ENCODE measurements around the gene LRRC27.

Gene LRRC27

GRCh38 chr10:132361581-132362101 is 29.6 kb downstream of the LRRC27 start:
- Mint-ChIP-seq H3K27ac (no peak overlapping the region), H3K9me3 (no peaks in the 10 kb centered on the region), H3K4me3 (no peak overlapping the region), H3K36me3 (ENCODE audit: low read depth) (peaks cover 2% of the 10 kb centered on the region), H3K4me1 (ENCODE audit: low read depth) (no peaks in the 10 kb centered on the region), H3K27me3 (no peaks in the 10 kb centered on the region)
- DNase-seq: no peak

GRCh38 chr10:132362151-132362611 is 30.2 kb downstream of the LRRC27 start:
- no peak overlapping the region for H3K4me3 Mint-ChIP-seq
- no peaks in the 10 kb centered on the region for H3K27me3 Mint-ChIP-seq
- no peaks in the 10 kb centered on the region for H3K4me1 Mint-ChIP-seq (ENCODE audit: low read depth)
- DNase-seq: no peak
- H3K9me3 Mint-ChIP-seq: no peaks in the 10 kb centered on the region
- no peak overlapping the region for H3K27ac Mint-ChIP-seq
- peaks cover 2% of the 10 kb centered on the region for H3K36me3 Mint-ChIP-seq (ENCODE audit: low read depth)

- Mint-ChIP-seq H3K4me3 (no peak overlapping the region), H3K36me3 (ENCODE audit: low read depth) (peaks cover 2% of the 10 kb centered on the region), H3K27ac (no peak overlapping the region), H3K9me3 (no peaks in the 10 kb centered on the region), H3K27me3 (no peaks in the 10 kb centered on the region), H3K4me1 (ENCODE audit: low read depth) (no peaks in the 10 kb centered on the region)
- DNase-seq: no peak
Observed at GRCh38 chr10:132363376-132363775, 31.4 kb downstream of the LRRC27 start.

- DNase-seq: no peak
- peaks cover 2% of the 10 kb centered on the region for H3K36me3 Mint-ChIP-seq (ENCODE audit: low read depth)
- no peaks in the 10 kb centered on the region for H3K4me1 Mint-ChIP-seq (ENCODE audit: low read depth)
- peak overlapping the region; percentile 47 for H3K27ac Mint-ChIP-seq
- no peaks in the 10 kb centered on the region for H3K27me3 Mint-ChIP-seq
- H3K4me3 Mint-ChIP-seq: no peak overlapping the region
- H3K9me3 Mint-ChIP-seq: no peaks in the 10 kb centered on the region
Observed at GRCh38 chr10:132363921-132364593, 32.1 kb downstream of the LRRC27 start.

- H3K9me3 Mint-ChIP-seq: no peaks in the 10 kb centered on the region
- no peak for DNase-seq
- H3K36me3 Mint-ChIP-seq (ENCODE audit: low read depth): peaks cover 2% of the 10 kb centered on the region
- H3K4me1 Mint-ChIP-seq (ENCODE audit: low read depth): no peaks in the 10 kb centered on the region
- peak overlapping the region; percentile 47 for H3K27ac Mint-ChIP-seq
- H3K4me3 Mint-ChIP-seq: no peak overlapping the region
- H3K27me3 Mint-ChIP-seq: no peaks in the 10 kb centered on the region
Observed at GRCh38 chr10:132364594-132364970, 32.6 kb downstream of the LRRC27 start.

GRCh38 chr10:132365102-132365501 is 33.1 kb downstream of the LRRC27 start:
- Mint-ChIP-seq H3K27ac (no peak overlapping the region), H3K27me3 (no peaks in the 10 kb centered on the region), H3K9me3 (no peaks in the 10 kb centered on the region), H3K4me1 (ENCODE audit: low read depth) (no peaks in the 10 kb centered on the region), H3K36me3 (ENCODE audit: low read depth) (peaks cover 2% of the 10 kb centered on the region), H3K4me3 (no peak overlapping the region)
- no peak for DNase-seq

GRCh38 chr10:132366006-132366405 is 34.0 kb downstream of the LRRC27 start:
- Mint-ChIP-seq H3K27ac (no peak overlapping the region), H3K4me1 (ENCODE audit: low read depth) (no peaks in the 10 kb centered on the region), H3K27me3 (peaks cover 2% of the 10 kb centered on the region), H3K4me3 (no peak overlapping the region), H3K36me3 (ENCODE audit: low read depth) (peaks cover 2% of the 10 kb centered on the region), H3K9me3 (no peaks in the 10 kb centered on the region)
- no peak for DNase-seq

GRCh38 chr10:132366499-132366898 is 34.5 kb downstream of the LRRC27 start:
- no peaks in the 10 kb centered on the region for H3K9me3 Mint-ChIP-seq
- no peak overlapping the region for H3K27ac Mint-ChIP-seq
- peaks cover 2% of the 10 kb centered on the region for H3K27me3 Mint-ChIP-seq
- no peak overlapping the region for H3K4me3 Mint-ChIP-seq
- H3K36me3 Mint-ChIP-seq (ENCODE audit: low read depth): peaks cover 2% of the 10 kb centered on the region
- no peaks in the 10 kb centered on the region for H3K4me1 Mint-ChIP-seq (ENCODE audit: low read depth)
- DNase-seq: no peak

GRCh38 chr10:132368391-132368790 is 36.4 kb downstream of the LRRC27 start:
- no peak overlapping the region for H3K27ac Mint-ChIP-seq
- H3K36me3 Mint-ChIP-seq (ENCODE audit: low read depth): peaks cover 2% of the 10 kb centered on the region
- no peak for DNase-seq
- peaks cover 2% of the 10 kb centered on the region for H3K27me3 Mint-ChIP-seq
- peaks cover 5% of the 10 kb centered on the region for H3K4me1 Mint-ChIP-seq (ENCODE audit: low read depth)
- H3K9me3 Mint-ChIP-seq: no peaks in the 10 kb centered on the region
- no peak overlapping the region for H3K4me3 Mint-ChIP-seq

- Mint-ChIP-seq H3K4me3 (no peak overlapping the region), H3K27me3 (peaks cover 2% of the 10 kb centered on the region), H3K4me1 (ENCODE audit: low read depth) (peaks cover 5% of the 10 kb centered on the region), H3K27ac (no peak overlapping the region), H3K9me3 (no peaks in the 10 kb centered on the region), H3K36me3 (ENCODE audit: low read depth) (peaks cover 2% of the 10 kb centered on the region)
- DNase-seq: no peak
Observed at GRCh38 chr10:132368881-132369635, 37.1 kb downstream of the LRRC27 start.

- Mint-ChIP-seq H3K27ac (no peak overlapping the region), H3K4me3 (no peak overlapping the region), H3K27me3 (peaks cover 2% of the 10 kb centered on the region), H3K9me3 (no peaks in the 10 kb centered on the region), H3K4me1 (ENCODE audit: low read depth) (peaks cover 5% of the 10 kb centered on the region), H3K36me3 (ENCODE audit: low read depth) (peaks cover 1% of the 10 kb centered on the region)
- DNase-seq: no peak
Observed at GRCh38 chr10:132369636-132370185, 37.7 kb downstream of the LRRC27 start.

- Mint-ChIP-seq H3K9me3 (no peaks in the 10 kb centered on the region), H3K27ac (no peak overlapping the region), H3K36me3 (ENCODE audit: low read depth) (no peaks in the 10 kb centered on the region), H3K4me1 (ENCODE audit: low read depth) (peaks cover 5% of the 10 kb centered on the region), H3K4me3 (no peak overlapping the region), H3K27me3 (peaks cover 2% of the 10 kb centered on the region)
- DNase-seq: no peak
Observed at GRCh38 chr10:132370426-132371340, 38.7 kb downstream of the LRRC27 start.

GRCh38 chr10:132371641-132372081 is 39.7 kb downstream of the LRRC27 start:
- Mint-ChIP-seq H3K27ac (no peak overlapping the region), H3K36me3 (ENCODE audit: low read depth) (no peaks in the 10 kb centered on the region), H3K4me3 (no peak overlapping the region), H3K27me3 (peaks cover 2% of the 10 kb centered on the region), H3K4me1 (ENCODE audit: low read depth) (peaks cover 5% of the 10 kb centered on the region), H3K9me3 (no peaks in the 10 kb centered on the region)
- peak; percentile 43 for DNase-seq

GRCh38 chr10:132372516-132373095 is 40.6 kb downstream of the LRRC27 start:
- Mint-ChIP-seq H3K36me3 (ENCODE audit: low read depth) (no peaks in the 10 kb centered on the region), H3K27me3 (peaks cover 2% of the 10 kb centered on the region), H3K27ac (no peak overlapping the region)

More at GRCh38 chr10:132372516-132373095, 40.6 kb downstream of the LRRC27 start:
- no peak overlapping the region for H3K4me3 Mint-ChIP-seq
- no peak for DNase-seq
- peaks cover 5% of the 10 kb centered on the region for H3K4me1 Mint-ChIP-seq (ENCODE audit: low read depth)
- no peaks in the 10 kb centered on the region for H3K9me3 Mint-ChIP-seq
